IPS-18c (cell line): Measurements from ENCODE around the gene RHOH.

Experiments used
- H3K4me3 ChIP-seq: 2 replicates; pipeline ENCODE4 v1.7.0; 2013; ENCODE audit warnings: low read depth, mild to moderate bottlenecking, low read length, moderate library complexity; ENCODE audit not compliant: insufficient read depth
- H3K9me3 ChIP-seq: one replicate; pipeline ENCODE4 v1.6.1; 2013; ENCODE audit warnings: mild to moderate bottlenecking, low read length, moderate library complexity; ENCODE audit not compliant: control insufficient read depth, insufficient read depth

RHOH gene

DNA sequence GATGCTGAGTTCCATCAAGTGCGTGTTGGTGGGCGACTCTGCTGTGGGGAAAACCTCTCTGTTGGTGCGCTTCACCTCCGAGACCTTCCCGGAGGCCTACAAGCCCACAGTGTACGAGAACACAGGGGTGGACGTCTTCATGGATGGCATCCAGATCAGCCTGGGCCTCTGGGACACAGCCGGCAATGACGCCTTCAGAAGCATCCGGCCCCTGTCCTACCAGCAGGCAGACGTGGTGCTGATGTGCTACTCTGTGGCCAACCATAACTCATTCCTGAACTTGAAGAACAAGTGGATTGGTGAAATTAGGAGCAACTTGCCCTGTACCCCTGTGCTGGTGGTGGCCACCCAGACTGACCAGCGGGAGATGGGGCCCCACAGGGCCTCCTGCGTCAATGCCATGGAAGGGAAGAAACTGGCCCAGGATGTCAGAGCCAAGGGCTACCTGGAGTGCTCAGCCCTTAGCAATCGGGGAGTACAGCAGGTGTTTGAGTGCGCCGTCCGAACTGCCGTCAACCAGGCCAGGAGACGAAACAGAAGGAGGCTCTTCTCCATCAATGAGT lies 46.6 kb downstream of the RHOH start:
- H3K4me3 ChIP-seq, result no peak overlapping the region

DNA sequence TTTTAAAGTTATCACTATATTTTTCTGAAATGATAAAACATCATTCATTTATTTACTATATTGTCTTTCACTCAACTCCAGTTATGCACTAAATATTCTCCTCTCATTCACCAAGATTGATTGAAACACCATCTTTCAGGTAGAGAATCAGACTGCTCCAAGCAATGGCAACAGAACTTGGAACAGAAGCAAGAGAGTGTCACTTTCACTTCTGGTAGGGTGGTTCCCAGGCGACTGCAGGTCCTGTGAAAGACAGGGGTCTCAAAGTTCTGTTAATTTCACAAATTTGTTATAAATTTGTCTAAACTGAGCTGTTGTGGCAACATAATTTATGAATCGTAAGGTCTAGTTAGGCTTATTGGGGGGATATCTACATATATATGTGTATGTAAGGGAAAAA lies 47.8 kb downstream of the RHOH start:
- Histone ChIP-seq H3K9me3 (no peaks in the 10 kb centered on the region), H3K4me3 (no peak overlapping the region)

More for the DNA sequence above, 46.6 kb downstream of the RHOH start:
- H3K9me3 ChIP-seq, result no peaks in the 10 kb centered on the region

DNA sequence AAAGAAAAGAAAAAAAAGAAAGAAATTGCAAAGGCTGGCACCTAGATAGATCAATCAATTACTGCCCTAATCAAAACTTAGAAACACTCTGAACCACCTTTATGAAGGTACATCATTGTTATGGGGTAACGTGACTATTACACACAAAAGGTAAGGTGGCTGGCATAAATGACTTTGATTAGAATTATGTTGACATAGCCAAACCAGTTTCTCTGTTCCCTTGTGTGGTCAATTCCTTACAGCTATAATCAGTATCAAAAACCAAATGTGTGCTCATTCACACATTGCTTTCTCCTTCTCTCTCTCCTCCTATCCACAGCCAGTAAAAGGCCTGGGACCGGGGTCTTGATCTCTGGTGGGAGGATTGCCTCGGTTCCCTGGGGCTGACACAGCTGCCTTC lies 48.7 kb downstream of the RHOH start:
- no peak overlapping the region for H3K4me3 ChIP-seq
- no peaks in the 10 kb centered on the region for H3K9me3 ChIP-seq

DNA sequence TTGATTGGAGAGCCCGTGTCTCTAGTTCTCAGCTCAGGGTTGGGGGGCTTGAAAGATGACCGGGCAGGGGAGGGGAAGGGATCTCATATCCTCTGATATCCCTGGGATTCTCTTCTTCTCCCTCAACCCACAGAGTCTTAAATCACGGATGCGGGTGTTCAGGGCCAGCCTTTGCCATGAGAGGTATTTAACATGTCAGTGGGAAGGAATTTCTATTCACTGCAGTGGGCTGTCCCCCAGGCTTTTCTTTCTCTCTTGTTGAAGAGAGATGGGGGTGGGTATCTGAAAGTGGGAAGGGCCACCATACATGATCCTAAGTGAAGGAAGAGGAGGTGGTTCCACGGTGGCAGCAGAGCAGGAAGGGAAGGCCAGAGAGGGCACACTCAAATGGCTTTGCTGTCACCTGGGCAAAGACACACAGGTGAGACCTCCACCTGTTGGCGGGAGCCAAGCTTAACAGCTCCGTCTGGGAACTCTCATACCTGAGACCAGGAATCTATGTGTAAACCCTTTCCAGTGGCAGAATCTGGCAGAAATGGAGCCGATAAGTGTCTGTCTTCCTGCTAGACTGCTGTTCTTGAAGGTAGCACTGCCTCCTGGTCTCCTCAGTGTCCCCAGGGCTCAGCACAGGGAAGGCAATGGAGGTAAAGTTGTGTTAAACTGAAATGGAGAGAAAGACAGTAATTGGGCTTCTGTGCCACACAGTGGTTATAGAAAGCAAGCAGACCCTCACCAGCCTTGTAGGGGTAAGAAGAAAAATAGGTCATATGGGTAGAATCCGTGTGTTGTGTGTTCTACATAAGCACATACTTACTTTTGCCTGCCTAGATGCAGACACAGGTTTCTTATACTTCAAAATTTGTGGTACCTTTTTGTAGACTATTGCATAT lies 49.4 kb downstream of the RHOH start:
- Histone ChIP-seq H3K9me3 (no peaks in the 10 kb centered on the region), H3K4me3 (no peak overlapping the region)

DNA sequence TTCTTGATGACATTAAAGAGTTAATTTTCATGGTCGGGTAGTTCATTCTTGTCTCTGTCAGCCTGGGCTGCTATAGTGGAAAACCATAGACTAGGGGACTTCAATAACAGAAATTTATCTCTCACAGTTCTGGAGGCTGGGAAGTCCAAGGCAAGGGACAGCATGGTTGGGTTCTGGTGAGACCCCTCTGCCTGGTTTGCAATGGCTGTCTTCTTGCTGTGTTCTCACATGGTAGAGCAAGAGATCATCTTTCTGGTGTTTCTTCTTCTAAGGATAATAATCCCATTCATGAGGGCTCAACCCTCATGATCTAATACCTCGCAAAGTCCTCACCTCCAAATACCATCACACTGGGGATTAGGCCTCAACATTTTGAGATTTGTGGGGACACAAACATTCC lies 50.1 kb downstream of the RHOH start:
- Histone ChIP-seq H3K4me3 (no peak overlapping the region), H3K9me3 (no peaks in the 10 kb centered on the region)

DNA sequence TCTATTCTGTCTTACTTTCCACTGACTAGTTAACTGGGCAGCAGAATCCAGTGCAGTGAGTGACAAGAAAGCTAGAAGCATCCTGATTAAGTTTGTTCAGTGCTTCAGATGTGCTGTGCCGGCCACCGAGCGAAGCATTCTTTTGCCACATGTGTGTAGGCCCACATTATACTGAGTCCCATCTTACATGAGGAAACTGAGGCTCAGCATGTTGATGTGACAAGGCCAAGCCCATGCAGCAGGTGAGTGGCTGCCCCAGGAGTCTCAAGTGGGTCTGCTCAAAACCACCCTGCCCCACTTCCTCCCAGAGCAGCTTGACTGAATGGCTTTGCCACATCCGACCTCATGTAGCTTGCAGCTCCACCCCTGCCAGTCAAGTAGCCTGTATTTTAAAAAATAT lies 50.5 kb downstream of the RHOH start:
- H3K4me3 ChIP-seq, result no peak overlapping the region
- no peaks in the 10 kb centered on the region for H3K9me3 ChIP-seq

DNA sequence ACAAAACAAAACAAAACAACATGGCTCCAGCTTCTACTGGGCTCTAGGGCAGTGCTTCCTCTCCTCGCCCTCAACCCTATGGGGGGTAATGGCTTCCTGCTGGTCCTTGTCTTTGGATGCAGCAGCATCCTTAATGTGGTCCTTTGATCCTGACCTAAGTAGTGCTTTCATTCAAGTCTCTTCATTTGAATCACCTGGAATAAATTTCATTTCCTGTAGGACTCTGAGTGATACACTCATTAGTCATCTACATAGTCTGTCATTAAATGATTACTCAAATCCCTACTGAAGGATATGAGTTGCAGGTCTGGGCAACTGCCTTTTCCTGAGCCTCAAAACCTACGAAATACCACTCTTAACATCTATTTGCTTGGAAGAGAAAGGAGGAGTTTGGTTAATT lies 54.5 kb downstream of the RHOH start:
- Histone ChIP-seq H3K9me3 (no peaks in the 10 kb centered on the region), H3K4me3 (no peak overlapping the region)

DNA sequence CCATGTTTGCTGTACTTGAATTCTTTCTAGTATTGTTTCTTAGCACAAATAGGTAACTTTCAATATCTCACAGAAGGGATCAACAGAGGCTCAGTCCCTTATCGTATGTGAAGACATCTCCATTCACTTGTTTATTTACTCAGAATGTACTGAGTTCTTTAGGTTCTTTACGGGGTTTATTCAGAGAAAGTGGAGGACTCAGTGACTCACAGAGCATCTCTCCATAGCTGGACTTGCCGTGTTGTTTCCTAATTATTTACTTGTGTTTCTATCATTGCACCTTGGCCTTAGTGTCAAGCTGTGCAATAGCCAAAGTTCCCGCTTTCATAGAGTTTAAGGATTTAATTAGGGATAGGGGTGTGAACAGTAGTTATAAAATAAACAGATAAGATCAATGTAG lies 57.1 kb downstream of the RHOH start:
- H3K9me3 ChIP-seq, result no peaks in the 10 kb centered on the region

DNA sequence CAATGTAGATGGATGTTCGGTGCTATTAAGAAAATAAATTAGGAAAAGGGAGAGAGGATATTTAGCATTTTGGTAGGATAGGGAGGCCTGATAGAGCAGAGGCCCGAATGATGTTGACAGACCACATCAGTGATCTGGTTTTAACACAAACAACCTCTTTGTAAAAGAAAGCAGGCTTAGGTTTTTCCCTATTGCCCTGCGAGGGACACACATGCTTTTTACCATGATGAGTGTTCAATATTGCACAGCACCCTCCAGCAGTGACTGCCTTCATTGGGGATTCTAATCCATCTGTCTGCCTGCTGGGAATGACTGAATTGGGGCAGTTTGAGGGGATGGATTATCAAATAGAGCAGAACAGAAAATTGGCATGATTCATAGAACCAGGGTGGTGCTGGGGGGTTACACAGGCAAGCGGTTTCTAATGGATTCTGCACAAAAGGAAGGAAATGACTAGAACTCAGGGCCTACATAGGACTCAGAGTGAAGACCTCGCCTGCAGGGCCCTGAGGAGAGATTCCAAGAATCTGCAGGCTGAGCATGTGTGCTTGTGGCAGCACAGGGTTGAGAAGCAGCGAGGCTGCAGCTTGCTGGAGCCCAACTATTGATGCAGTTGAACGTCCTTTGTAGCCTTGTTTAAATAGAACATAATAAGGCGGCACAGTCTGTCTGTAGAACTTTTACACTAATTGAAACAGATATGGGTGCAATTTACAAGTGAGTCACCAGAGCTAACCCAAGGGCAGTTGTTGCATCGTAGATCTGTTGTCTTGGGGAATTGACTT lies 58.0 kb downstream of the RHOH start:
- H3K4me3 ChIP-seq, result no peak overlapping the region
- H3K9me3 ChIP-seq, result no peaks in the 10 kb centered on the region

More for the DNA sequence above, 57.1 kb downstream of the RHOH start:
- H3K4me3 ChIP-seq, result no peak overlapping the region

DNA sequence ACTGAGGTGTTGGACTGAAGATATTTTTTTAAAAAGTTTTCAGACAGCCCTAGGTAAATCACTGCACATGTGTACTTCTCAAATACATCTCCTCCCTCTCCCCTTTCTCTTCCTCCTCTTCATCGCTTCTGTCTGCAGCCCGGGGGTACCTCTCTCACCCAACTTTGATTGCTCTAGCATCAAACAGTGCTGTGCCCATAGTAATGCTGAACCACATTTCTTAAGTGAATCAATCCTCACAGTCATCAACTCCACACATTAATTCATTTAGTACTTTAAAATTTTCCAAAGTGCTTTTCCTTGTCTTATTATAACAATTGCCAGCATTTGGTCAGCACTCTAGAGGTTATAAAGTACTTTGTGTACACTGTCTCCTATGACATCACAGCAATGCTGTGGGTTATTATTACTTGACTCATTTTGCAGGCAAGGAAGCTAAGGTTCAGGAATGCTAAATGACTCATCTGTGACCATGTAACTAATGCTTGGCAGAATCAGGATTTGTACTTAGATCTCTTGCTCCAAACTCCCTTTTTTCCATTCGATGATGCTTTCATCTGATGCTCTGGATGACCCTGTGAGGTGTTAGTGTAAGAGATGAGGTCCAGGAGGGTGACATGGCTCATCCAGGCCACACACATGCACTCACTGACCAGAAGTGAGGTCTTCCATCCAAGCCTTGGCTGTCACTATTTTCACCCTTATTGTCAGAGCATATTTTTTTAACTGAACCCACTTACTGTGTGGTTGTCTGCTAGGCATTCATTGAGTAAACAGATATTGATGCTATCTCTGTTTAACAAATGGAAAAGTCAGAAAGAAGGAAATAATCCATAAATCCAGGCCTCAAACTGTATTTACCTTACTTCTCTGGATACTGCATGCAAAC lies 58.8 kb downstream of the RHOH start:
- Histone ChIP-seq H3K9me3 (no peaks in the 10 kb centered on the region), H3K4me3 (no peak overlapping the region)

DNA sequence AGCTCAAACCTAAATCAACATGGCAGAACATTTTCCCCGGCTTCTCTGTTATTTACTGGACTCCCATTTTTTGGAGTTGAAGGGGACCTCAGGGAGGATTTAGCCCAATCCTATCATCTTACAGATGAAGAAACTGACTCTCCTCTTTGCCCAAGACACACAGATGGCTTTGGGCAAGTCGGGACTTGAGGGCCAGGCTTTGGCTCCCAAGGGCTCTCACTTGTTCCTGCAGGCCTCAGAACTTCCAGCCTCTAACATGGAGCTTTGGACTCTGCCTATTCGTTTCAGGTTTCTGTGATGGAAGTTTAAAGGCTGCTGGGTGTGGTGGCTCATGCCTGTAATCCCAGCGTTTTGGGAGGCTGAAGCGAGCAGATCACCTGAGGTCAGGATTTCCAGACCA lies 59.5 kb downstream of the RHOH start:
- H3K4me3 ChIP-seq, result no peak overlapping the region
- H3K9me3 ChIP-seq, result peaks cover 2% of the 10 kb centered on the region

DNA sequence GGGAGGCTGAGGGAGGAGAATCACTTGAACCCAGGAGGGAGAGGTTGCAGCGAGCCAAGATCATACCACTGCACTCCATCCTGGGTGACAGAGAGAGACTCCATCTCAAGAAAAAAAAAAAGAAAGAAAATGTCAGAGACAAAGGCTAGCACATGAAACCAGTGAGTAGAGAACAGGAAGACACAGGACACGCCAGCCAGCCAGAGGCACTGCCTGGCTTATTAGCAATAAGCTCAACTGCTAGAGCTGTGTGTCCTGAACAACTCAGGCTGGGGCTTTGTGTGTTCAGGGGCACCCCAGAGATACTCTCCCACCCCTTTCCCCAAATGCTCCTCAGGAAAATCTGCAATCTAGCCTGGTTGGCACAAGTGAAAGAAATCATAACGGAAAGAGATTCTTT lies 60.0 kb downstream of the RHOH start:
- Histone ChIP-seq H3K4me3 (no peak overlapping the region), H3K9me3 (peaks cover 2% of the 10 kb centered on the region)

DNA sequence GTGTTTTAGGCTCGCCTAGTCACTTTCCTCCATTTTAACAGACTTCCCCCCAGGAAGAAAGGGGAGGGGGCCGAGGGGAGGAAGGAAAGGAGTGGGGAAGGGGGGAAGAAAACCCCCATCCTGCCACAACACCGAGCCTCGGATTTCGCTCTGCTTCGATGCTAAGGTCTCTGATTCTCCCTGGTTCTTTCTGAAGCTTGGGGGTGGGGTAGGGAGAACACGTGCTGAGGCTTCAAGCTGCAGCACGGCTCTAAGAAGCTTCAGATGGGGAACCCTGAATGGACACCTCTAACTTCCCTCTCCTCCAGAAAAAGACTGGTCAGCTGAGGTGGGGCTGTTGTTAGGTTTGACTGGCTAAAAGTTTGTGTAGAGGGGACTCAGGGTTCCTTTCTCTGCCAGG lies 61.8 kb downstream of the RHOH start:
- peaks cover 2% of the 10 kb centered on the region for H3K9me3 ChIP-seq

DNA sequence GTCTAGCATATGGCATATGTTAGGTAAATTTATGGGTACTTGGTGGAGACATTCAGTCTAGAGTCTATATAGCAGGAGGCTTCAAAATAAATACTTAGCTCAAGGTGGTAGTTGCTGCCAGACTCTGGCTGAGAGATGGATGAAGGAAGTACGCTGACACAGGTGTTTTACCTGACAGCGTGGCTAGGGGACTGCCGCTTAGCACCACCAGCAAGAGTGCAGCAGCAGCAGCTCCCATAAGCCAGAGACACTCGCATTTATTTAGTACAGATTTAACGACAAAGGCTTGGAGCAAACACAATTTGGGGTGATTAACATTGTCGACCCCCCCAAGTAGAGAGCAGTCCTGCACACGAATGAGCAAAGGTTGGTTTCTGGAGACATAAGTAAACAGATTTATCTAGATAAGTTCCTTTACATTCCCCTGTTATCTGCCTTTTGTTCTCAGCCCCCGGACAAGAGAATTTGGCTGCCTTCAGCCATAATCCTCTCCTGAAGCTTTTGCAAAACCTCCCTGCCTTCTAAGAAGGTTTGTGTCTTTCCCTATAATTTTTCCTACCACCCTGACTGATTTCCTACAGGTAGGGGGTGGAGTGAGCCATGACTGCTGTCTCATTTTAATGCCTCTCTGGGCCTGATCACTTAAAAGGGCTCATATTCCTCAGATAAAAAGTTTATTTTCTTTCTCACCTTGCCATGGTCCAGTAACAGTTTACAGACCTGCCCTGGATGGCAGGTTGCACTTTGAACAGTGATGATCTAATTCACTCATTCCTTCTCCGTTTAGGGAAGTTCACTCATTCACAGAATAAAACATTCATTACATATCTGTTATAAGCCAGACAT lies 64.6 kb downstream of the RHOH start:
- no peak overlapping the region for H3K4me3 ChIP-seq
- H3K9me3 ChIP-seq, result peaks cover 2% of the 10 kb centered on the region

More for the DNA sequence above, 61.8 kb downstream of the RHOH start:
- H3K4me3 ChIP-seq, result no peak overlapping the region

DNA sequence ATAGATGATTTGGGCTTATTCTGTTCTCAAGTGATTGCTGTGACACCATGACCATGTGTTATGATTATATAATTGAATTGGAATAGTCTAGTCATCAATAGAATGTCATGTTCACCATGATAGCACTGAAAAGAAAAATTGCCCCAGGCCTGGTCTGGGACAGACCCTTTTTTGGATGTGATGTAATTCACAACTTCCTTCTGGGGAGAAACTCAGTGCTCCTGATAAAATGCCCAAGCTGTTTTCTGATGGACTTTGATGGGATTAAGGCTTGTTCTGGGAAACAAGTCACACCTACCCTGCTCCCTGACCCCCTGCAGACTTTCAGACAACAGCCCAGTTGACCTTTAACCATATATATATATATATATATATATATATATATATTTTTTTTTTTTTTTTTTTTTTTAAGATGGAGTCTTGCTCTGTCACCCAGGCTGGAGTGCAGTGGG lies 65.3 kb downstream of the RHOH start:
- no peak overlapping the region for H3K4me3 ChIP-seq
- peaks cover 2% of the 10 kb centered on the region for H3K9me3 ChIP-seq

DNA sequence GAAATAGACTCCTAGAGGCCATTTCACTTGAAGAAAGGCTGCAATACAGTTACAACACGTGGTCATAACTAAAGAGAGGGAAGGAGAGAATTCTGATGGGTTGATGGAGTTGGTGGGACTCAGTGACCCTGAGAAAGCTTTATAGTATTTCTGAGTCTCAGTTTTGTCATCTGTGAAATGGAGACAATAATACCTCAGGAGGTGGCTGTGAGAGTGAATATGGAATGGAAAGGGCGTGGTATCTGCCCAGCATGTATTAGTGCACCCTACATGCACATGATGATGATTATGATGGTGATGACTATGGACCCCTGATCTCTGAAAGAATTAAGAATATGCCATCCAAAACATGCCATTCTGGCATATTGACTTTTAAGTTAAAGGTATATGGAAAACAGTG lies 66.0 kb downstream of the RHOH start:
- H3K4me3 ChIP-seq, result no peak overlapping the region
- H3K9me3 ChIP-seq, result peaks cover 2% of the 10 kb centered on the region
